HepG2 (cell line): ENCODE data around the gene SF3B5.

Experiments
- ATF4 ChIP-seq, 2 experiments: fragments of 450-650 bp in 1 of 2; sonication (generic) in 1 of 2; formaldehyde crosslinking; IDR thresholded peaks; 2 replicates each; pipeline versions ENCODE4 v1.5.0 to v1.8.0; 2020 to 2022; ENCODE audit warnings: mild to moderate bottlenecking in 1 of 2, missing genetic modification reagents in 1 of 2
- CTCF ChIP-seq: sonication (generic); formaldehyde crosslinking; IDR thresholded peaks from 2 replicates; pipeline ENCODE4 v1.5.0; 2020; ENCODE audit warnings: mild to moderate bottlenecking, missing genetic modification reagents, moderate library complexity
- GABPA ChIP-seq, 2 experiments: IDR thresholded peaks; 2 replicates each; pipeline ENCODE4 v1.6.1; 2011 to 2016; ENCODE audit warnings: low read depth in 2 of 2, low read length in 1 of 2, missing biosample characterization in 1 of 2, missing genetic modification characterization in 1 of 2
- HOXA3 ChIP-seq: sonication (generic); formaldehyde crosslinking; IDR thresholded peaks from 2 replicates; pipeline ENCODE4 v1.5.0; 2020; ENCODE audit warnings: missing genetic modification reagents
- IRX3 ChIP-seq: sonication (generic); formaldehyde crosslinking; IDR thresholded peaks from 2 replicates; pipeline ENCODE4 v1.8.1; 2023; ENCODE audit warnings: mild to moderate bottlenecking, low read depth, missing genetic modification reagents, borderline replicate concordance
- KLF13 ChIP-seq: sonication (generic); formaldehyde crosslinking; IDR thresholded peaks from 2 replicates; pipeline ENCODE4 v1.4.0; 2020; ENCODE audit warnings: mild to moderate bottlenecking, missing genetic modification reagents
- PRDM15 ChIP-seq: sonication (generic); formaldehyde crosslinking; IDR thresholded peaks from 2 replicates; pipeline ENCODE4 v1.4.0; 2020; ENCODE audit warnings: missing genetic modification reagents
- ZNF280D ChIP-seq: sonication (generic); formaldehyde crosslinking; IDR thresholded peaks from 2 replicates; pipeline ENCODE4 v1.5.1; 2020; ENCODE audit warnings: mild to moderate bottlenecking, missing genetic modification reagents
- ZNF432 ChIP-seq: sonication (generic); formaldehyde crosslinking; IDR thresholded peaks from 2 replicates; pipeline ENCODE4 v1.5.0; 2020; ENCODE audit warnings: missing genetic modification reagents, mild to moderate bottlenecking, borderline replicate concordance
- ZNF629 ChIP-seq: sonication (generic); formaldehyde crosslinking; conservative IDR thresholded peaks from 2 replicates; pipeline ENCODE4 v1.5.0; 2020; ENCODE audit warnings: missing genetic modification reagents
- ZNF790 ChIP-seq: sonication (generic); formaldehyde crosslinking; IDR thresholded peaks from 2 replicates; pipeline ENCODE4 v1.8.0; 2022; ENCODE audit warnings: missing genetic modification reagents, mild to moderate bottlenecking, borderline replicate concordance

- TF ChIP-seq PRDM15 (CRISPR knock-in tag) = no peak
- TF ChIP-seq ZNF790 (CRISPR knock-in tag) = no peak
- TF ChIP-seq CTCF = no peak
- no peak for TF ChIP-seq KLF13
- TF ChIP-seq ZNF280D = no peak
- TF ChIP-seq IRX3 (CRISPR knock-in tag) = no peak
- TF ChIP-seq HOXA3 (CRISPR knock-in tag) = no peak
- no peak for TF ChIP-seq ZNF629 (CRISPR knock-in tag)
- no peak for TF ChIP-seq GABPA (IDR thresholded peaks at IDR 0.05; ENCODE audit: low read depth, low read length)
- no peak for TF ChIP-seq GABPA (CRISPR knock-in tag; IDR thresholded peaks at IDR 0.05; ENCODE audit: low read depth)
- no peak for TF ChIP-seq ATF4 (CRISPR knock-in tag; IDR thresholded peaks at IDR 0.05)
- TF ChIP-seq ZNF432 (CRISPR knock-in tag) = no peak
These were observed 48.5 kb upstream of the SF3B5 start for GRCh38 chr6:144143878-144144277.
